Neural cell (in vitro differentiated cells): ENCODE measurements around the gene CSNK1E.
"Not testable (repeated sequence)": the region's sequence is repeated elsewhere in the genome, so short reads cannot be mapped to it uniquely, and the experiment has no call there.

Experiments
- CTCF ChIP-seq: fragments of 450-650 bp; IDR thresholded peaks from 2 replicates; pipeline ENCODE4 v1.5.1; 2014; ENCODE audit warnings: antibody characterized with exemption, mild to moderate bottlenecking, moderate library complexity; ENCODE audit not compliant: poor library complexity, severe bottlenecking
- EP300 ChIP-seq: fragments of 450-650 bp; conservative IDR thresholded peaks from 2 replicates; pipeline ENCODE4 v1.6.1; 2014; ENCODE audit warnings: antibody characterized with exemption, mild to moderate bottlenecking, moderate library complexity; ENCODE audit not compliant: poor library complexity, severe bottlenecking
- EZH2 ChIP-seq: fragments of 200-600, 300-800 bp; shearing (Covaris generic), sonication (generic); IDR thresholded peaks from 2 replicates; pipeline ENCODE4 v1.6.1; 2014; ENCODE audit warnings: antibody characterized with exemption, low read length, borderline replicate concordance, mild to moderate bottlenecking; ENCODE audit not compliant: insufficient read depth, poor library complexity, severe bottlenecking
- RAD21 ChIP-seq: fragments of 450-650 bp; conservative IDR thresholded peaks from 2 replicates; pipeline ENCODE4 v1.6.1; 2014; ENCODE audit warnings: antibody characterized with exemption, mild to moderate bottlenecking, moderate library complexity

- not testable (repeated sequence) for TF ChIP-seq RAD21, CTCF, EP300, EZH2
Observed at GRCh38 chr22:38359817-38360216, 42.6 kb upstream of the CSNK1E start.
